HL-60 (cell line): Measurements from ENCODE around the gene MIS18A.
"Not testable (repeated sequence)": the region's sequence is repeated elsewhere in the genome, so short reads cannot be mapped to it uniquely, and the experiment has no call there.

Source experiments
- DNase-seq, 2 experiments: peaks; one replicate each; pipeline ENCODE4 v3.0.0-alpha.2; 2010 to 2020; ENCODE audit warnings: low read depth in 1 of 2, low spot score in 1 of 2
- H3K27ac ChIP-seq: fragments of 250-450 bp; sonication (Bioruptor Pico); replicated peaks from 2 replicates; pipeline ENCODE4 v1.5.1; 2020; ENCODE audit warnings: mild to moderate bottlenecking, moderate library complexity
- H3K27me3 ChIP-seq: fragments of 250-450 bp; sonication (Bioruptor Pico); 2 replicates; pipeline ENCODE4 v1.5.1; 2021; ENCODE audit warnings: mild to moderate bottlenecking, moderate library complexity; ENCODE audit not compliant: insufficient read depth, poor library complexity, severe bottlenecking
- H3K4me3 ChIP-seq: replicated peaks from 2 replicates; pipeline ENCODE4 v1.5.1; 2011; ENCODE audit warnings: mild to moderate bottlenecking, control low read depth, low read length; ENCODE audit not compliant: insufficient read depth
- CTCF ChIP-seq: IDR thresholded peaks from one replicate; pipeline ENCODE4 v1.5.1; 2011; ENCODE audit warnings: low read length, control low read depth, inconsistent platforms; ENCODE audit not compliant: insufficient read depth
- GABPA ChIP-seq: IDR thresholded peaks from 2 replicates; pipeline ENCODE4 v1.6.1; 2012; ENCODE audit warnings: low read depth
- POLR2AphosphoS5 ChIP-seq: IDR thresholded peaks from 2 replicates; pipeline ENCODE4 v1.6.1; 2012; ENCODE audit warnings: low read depth
- REST ChIP-seq: IDR thresholded peaks from 2 replicates; pipeline ENCODE4 v1.6.1; 2012; ENCODE audit warnings: low read depth; ENCODE audit not compliant: insufficient replicate concordance
- SPI1 ChIP-seq: IDR thresholded peaks from 2 replicates; pipeline ENCODE4 v1.6.1; 2012; ENCODE audit warnings: low read depth, mild to moderate bottlenecking, borderline replicate concordance

The MIS18A gene

GRCh38 chr21:32260130-32260529 lies 18.7 kb downstream of the MIS18A start:
- TF ChIP-seq GABPA (no peak), SPI1 (no peak), POLR2AphosphoS5 (no peak), REST (no peak), CTCF (no peak)
- no peak overlapping the region for H3K27ac ChIP-seq

GRCh38 chr21:32258786-32259048 lies 20.1 kb downstream of the MIS18A start:
- H3K4me3 ChIP-seq, DNase-seq, H3K27ac ChIP-seq, H3K27me3 ChIP-seq: not testable (repeated sequence)

More at GRCh38 chr21:32260130-32260529, 18.7 kb downstream of the MIS18A start:
- H3K27me3 ChIP-seq = peaks cover 2% of the 10 kb centered on the region
- no peak for DNase-seq
- no peak overlapping the region for H3K4me3 ChIP-seq

- no peak overlapping the region for H3K27ac ChIP-seq
- no peak overlapping the region for H3K4me3 ChIP-seq
- peak; percentile 34 to 60 for DNase-seq
- peaks cover 2% of the 10 kb centered on the region for H3K27me3 ChIP-seq
- TF ChIP-seq SPI1 (no peak), GABPA (no peak), POLR2AphosphoS5 (no peak), CTCF (peak; percentile 62), REST (peak; percentile 38)
Observed at GRCh38 chr21:32257962-32258785, 20.7 kb downstream of the MIS18A start.

- H3K27ac ChIP-seq = no peak overlapping the region
- TF ChIP-seq REST (no peak), POLR2AphosphoS5 (no peak)
- H3K27me3 ChIP-seq = peaks cover 2% of the 10 kb centered on the region
- no peak overlapping the region for H3K4me3 ChIP-seq
- DNase-seq = no peak
Observed at GRCh38 chr21:32256873-32257620, 21.8 kb downstream of the MIS18A start.
